ENCODE data around the gene POLD1.
A peak's percentile ranks its signal among the peaks of the same experiment; 100 is the strongest.

Gene POLD1

DNA sequence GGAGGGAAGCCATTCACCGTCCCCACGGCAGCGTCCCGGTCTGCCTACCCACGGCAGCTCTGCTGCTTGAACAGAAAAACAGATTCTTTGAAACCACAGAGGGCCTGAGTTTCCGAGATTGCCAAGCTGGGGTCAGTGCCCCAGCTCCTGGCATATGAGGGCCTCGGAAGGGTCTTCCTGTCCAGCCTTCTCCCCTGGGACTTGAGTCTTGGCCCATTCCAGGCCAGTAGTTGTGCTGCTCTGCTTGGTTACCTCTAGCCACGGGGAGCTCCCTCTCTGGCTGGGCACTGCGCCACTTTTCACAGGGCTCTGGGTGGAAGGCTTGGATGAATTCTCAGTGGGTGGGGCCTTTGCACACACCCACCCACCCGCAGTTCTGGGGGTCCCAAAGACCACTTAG, 26.0 kb downstream of the POLD1 start:
- TF ChIP-seq, protein P1, sequence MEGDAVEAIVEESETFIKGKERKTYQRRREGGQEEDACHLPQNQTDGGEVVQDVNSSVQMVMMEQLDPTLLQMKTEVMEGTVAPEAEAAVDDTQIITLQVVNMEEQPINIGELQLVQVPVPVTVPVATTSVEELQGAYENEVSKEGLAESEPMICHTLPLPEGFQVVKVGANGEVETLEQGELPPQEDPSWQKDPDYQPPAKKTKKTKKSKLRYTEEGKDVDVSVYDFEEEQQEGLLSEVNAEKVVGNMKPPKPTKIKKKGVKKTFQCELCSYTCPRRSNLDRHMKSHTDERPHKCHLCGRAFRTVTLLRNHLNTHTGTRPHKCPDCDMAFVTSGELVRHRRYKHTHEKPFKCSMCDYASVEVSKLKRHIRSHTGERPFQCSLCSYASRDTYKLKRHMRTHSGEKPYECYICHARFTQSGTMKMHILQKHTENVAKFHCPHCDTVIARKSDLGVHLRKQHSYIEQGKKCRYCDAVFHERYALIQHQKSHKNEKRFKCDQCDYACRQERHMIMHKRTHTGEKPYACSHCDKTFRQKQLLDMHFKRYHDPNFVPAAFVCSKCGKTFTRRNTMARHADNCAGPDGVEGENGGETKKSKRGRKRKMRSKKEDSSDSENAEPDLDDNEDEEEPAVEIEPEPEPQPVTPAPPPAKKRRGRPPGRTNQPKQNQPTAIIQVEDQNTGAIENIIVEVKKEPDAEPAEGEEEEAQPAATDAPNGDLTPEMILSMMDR (IDR thresholded peaks at IDR 0.05; ENCODE audit: insufficient read depth, missing control alignments) = no peak
- DNase-seq (ENCODE audit: insufficient read length, low spot score) (no peak), FAIRE-seq (no peak)

DNA sequence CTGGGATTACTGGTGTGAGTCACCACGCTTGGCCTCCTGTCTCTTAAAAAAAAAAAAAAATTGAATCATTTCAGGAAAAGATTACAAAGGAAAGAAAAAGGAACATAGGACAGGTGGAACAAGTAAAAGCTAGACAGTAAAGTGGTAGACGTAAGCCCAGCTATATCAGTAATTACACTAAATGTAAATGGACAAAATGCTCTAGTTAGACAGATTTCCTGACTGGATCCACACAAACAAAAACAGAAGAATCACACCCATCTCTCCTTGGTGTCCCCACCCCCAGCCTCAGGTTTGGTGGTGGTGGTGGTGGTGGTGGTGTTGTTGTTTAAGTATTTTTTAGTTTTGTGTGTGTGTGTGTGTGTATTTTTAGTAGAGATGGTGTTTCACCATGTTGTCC, 28.3 kb downstream of the POLD1 start:
- FAIRE-seq = no peak
- TF ChIP-seq, protein P1 (IDR thresholded peaks at IDR 0.05; ENCODE audit: insufficient read depth, missing control alignments) = no peak
- no peak for DNase-seq (ENCODE audit: insufficient read length, low spot score)

DNA sequence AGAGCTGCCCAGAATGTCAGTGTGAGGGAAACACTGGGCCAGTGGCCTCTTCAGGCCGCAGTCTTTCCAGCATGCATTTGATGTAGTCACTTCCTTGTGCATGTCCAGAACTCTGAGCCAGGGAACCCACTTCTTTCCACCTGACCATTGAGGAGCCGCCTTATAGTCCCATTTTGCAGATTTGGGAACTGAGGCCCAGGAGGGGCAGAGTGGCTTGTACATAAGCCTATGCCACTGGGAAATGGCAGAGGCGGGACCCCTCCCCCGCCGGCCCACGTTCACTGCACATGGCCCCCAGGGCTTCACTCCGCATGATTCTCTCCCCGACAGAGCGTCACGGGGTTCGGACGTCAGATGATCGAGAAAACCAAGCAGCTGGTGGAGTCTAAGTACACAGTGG, 28.9 kb downstream of the POLD1 start:
- DNase-seq (ENCODE audit: insufficient read length, low spot score) (no peak), FAIRE-seq (no peak)
- TF ChIP-seq, protein P1 (IDR thresholded peaks at IDR 0.05; ENCODE audit: insufficient read depth, missing control alignments) = no peak

DNA sequence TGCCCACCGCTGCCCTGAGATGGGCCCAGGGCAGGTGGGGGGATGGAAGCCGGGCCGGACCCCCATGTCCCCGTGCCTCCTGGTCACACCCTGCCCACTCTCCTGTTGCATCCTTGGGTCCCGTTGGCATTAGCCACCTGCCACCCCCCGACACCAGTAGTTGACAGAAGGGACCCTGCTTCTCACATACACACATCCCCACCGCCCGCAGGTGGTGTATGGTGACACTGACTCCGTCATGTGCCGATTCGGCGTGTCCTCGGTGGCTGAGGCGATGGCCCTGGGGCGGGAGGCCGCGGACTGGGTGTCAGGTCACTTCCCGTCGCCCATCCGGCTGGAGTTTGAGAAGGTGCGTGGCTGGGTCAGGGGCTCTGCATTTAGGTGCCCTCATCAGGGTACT, 29.4 kb downstream of the POLD1 start:
- TF ChIP-seq, protein P1 (IDR thresholded peaks at IDR 0.05; ENCODE audit: insufficient read depth, missing control alignments) = no peak
- FAIRE-seq (no peak), DNase-seq (ENCODE audit: insufficient read length, low spot score) (no peak)

DNA sequence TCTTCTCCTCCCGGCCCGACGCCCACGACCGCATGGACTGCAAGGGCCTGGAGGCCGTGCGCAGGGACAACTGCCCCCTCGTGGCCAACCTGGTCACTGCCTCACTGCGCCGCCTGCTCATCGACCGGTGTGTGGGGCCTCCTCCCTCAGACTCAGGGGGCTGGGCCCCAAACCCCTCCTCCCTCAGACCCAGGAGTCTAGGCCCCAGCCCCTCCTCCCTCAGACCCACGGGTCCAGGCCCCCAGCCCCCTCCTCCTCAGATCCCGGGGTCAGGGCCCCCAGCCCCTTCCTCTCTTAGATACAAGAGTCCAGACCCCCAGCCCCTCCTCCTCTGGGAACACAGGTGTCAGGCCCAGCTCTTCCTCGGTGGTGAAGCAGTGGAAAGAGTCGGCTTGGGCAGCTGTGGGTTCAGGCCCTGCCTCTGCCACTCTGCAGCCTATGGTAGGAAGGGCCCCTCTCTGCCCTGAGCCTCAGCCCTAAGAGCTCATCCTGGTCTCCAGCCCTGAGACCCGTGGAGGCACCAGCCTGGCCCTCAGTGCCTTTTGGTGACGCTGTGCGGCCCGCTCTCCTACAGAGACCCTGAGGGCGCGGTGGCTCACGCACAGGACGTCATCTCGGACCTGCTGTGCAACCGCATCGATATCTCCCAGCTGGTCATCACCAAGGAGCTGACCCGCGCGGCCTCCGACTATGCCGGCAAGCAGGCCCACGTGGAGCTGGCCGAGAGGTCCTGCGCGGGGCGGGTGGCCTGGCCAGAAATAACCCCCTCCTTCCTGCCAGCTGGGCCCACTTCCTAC, 30.9 kb downstream of the POLD1 start:
- no peak for FAIRE-seq
- TF ChIP-seq, protein P1 (IDR thresholded peaks at IDR 0.05; ENCODE audit: insufficient read depth, missing control alignments) = peak; percentile 51
- DNase-seq (ENCODE audit: insufficient read length, low spot score) = peak; percentile 74

DNA sequence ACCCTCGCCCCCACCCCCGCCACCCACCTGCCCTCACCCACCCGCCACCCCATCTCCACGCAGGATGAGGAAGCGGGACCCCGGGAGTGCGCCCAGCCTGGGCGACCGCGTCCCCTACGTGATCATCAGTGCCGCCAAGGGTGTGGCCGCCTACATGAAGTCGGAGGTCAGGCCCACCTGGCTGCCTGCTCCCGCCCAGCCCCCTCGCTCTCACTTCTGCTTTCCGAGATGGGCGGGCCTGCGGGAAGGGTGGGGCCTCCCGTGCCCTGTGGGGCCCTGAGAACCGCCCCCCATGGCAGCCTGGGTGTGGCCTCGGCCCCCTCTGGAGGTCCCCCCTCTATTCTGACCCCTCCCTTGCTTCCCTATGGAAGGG, 31.5 kb downstream of the POLD1 start:
- no peak for FAIRE-seq
- no peak for DNase-seq (ENCODE audit: insufficient read length, low spot score)
- TF ChIP-seq, protein P1 (IDR thresholded peaks at IDR 0.05; ENCODE audit: insufficient read depth, missing control alignments) = no peak

Measured in D721Med (cell line).